Muscle layer of duodenum (tissue), 2 donors: ENCODE data around the gene MMP7.
"Not testable (repeated sequence)": the region's sequence is repeated elsewhere in the genome, so short reads cannot be mapped to it uniquely, and the experiment has no call there.

Experiments
- H3K27ac ChIP-seq: one replicate; pipeline ENCODE4 v1.7.0; 2013; ENCODE audit warnings: mild to moderate bottlenecking, low read length
- H3K27me3 ChIP-seq: one replicate; pipeline ENCODE4 v1.7.0; 2013; ENCODE audit warnings: low read depth, mild to moderate bottlenecking, control low read depth, low read length
- H3K36me3 ChIP-seq, 2 donors: one replicate each; pipeline ENCODE4 v1.7.0; 2013; ENCODE audit warnings: low read length in 2 of 2, control low read depth in 1 of 2, mild to moderate bottlenecking in 1 of 2; ENCODE audit not compliant: insufficient read depth in 2 of 2, control insufficient read depth in 1 of 2
- H3K4me1 ChIP-seq, 2 donors: one replicate each; pipeline ENCODE4 v1.7.0; 2013; ENCODE audit warnings: low read length in 2 of 2, mild to moderate bottlenecking in 2 of 2, control low read depth in 1 of 2, moderate library complexity in 1 of 2; ENCODE audit not compliant: insufficient read depth in 2 of 2, control insufficient read depth in 1 of 2
- H3K4me3 ChIP-seq, 2 donors: one replicate each; pipeline ENCODE4 v1.7.0; 2013; ENCODE audit warnings: low read length in 2 of 2, low read depth in 1 of 2, mild to moderate bottlenecking in 1 of 2
- H3K9me3 ChIP-seq, 2 donors: one replicate each; pipeline ENCODE4 v1.7.0; 2013; ENCODE audit warnings: low read length in 2 of 2, control low read depth in 1 of 2, mild to moderate bottlenecking in 1 of 2; ENCODE audit not compliant: control insufficient read depth in 1 of 2
- donor health status: healthy.

The MMP7 gene

GRCh38 chr11:102516179-102516578, 14.4 kb downstream of the MMP7 start:
- no peaks in the 10 kb centered on the region for H3K27me3 ChIP-seq
- H3K27ac ChIP-seq, result no peak overlapping the region
- no peaks in the 10 kb centered on the region for H3K36me3 ChIP-seq
- no peaks in the 10 kb centered on the region for H3K9me3 ChIP-seq
- peaks cover 0 to 6% of the 10 kb centered on the region in 2 donors for H3K4me1 ChIP-seq
- H3K4me3 ChIP-seq, result no peak overlapping the region

GRCh38 chr11:102513869-102514268, 16.7 kb downstream of the MMP7 start:
- H3K4me1 ChIP-seq, result peaks cover 0 to 12% of the 10 kb centered on the region in 2 donors
- H3K9me3 ChIP-seq, result no peaks in the 10 kb centered on the region
- H3K27ac ChIP-seq, result no peak overlapping the region
- no peaks in the 10 kb centered on the region for H3K36me3 ChIP-seq
- no peak overlapping the region for H3K4me3 ChIP-seq
- H3K27me3 ChIP-seq, result no peaks in the 10 kb centered on the region

- H3K4me3 ChIP-seq, result no peak overlapping the region
- H3K36me3 ChIP-seq, result no peaks in the 10 kb centered on the region
- H3K9me3 ChIP-seq, result no peaks in the 10 kb centered on the region
- H3K4me1 ChIP-seq, result peaks cover 0 to 12% of the 10 kb centered on the region in 2 donors
- H3K27ac ChIP-seq, result no peak overlapping the region
- no peaks in the 10 kb centered on the region for H3K27me3 ChIP-seq
Observed at GRCh38 chr11:102510439-102511135, 20.0 kb downstream of the MMP7 start.

GRCh38 chr11:102502831-102503230, 27.7 kb downstream of the MMP7 start:
- not testable (repeated sequence) for H3K4me1 ChIP-seq, H3K36me3 ChIP-seq, H3K27me3 ChIP-seq, H3K9me3 ChIP-seq, H3K27ac ChIP-seq, H3K4me3 ChIP-seq

GRCh38 chr11:102500829-102501228, 29.7 kb downstream of the MMP7 start:
- Histone ChIP-seq H3K27me3 (no peaks in the 10 kb centered on the region), H3K4me1 (peaks cover 0 to 4% of the 10 kb centered on the region in 2 donors), H3K36me3 (no peaks in the 10 kb centered on the region), H3K9me3 (no peaks in the 10 kb centered on the region), H3K27ac (no peak overlapping the region), H3K4me3 (no peak overlapping the region)

GRCh38 chr11:102499931-102500330, 30.6 kb downstream of the MMP7 start:
- H3K27ac ChIP-seq, result no peak overlapping the region
- H3K9me3 ChIP-seq, result no peaks in the 10 kb centered on the region
- no peaks in the 10 kb centered on the region for H3K36me3 ChIP-seq
- peaks cover 0 to 4% of the 10 kb centered on the region in 2 donors for H3K4me1 ChIP-seq
- H3K27me3 ChIP-seq, result no peaks in the 10 kb centered on the region
- H3K4me3 ChIP-seq, result no peak overlapping the region

- Histone ChIP-seq H3K27me3 (no peaks in the 10 kb centered on the region), H3K4me3 (no peak overlapping the region), H3K27ac (no peak overlapping the region), H3K36me3 (no peaks in the 10 kb centered on the region), H3K4me1 (peaks cover 0 to 4% of the 10 kb centered on the region in 2 donors), H3K9me3 (no peaks in the 10 kb centered on the region)
Observed at GRCh38 chr11:102499151-102499550, 31.4 kb downstream of the MMP7 start.

- Histone ChIP-seq H3K4me1 (peaks cover 0 to 4% of the 10 kb centered on the region in 2 donors), H3K27ac (no peak overlapping the region), H3K9me3 (no peaks in the 10 kb centered on the region), H3K36me3 (no peaks in the 10 kb centered on the region), H3K4me3 (no peak overlapping the region), H3K27me3 (no peaks in the 10 kb centered on the region)
Observed at GRCh38 chr11:102497061-102497460, 33.5 kb downstream of the MMP7 start.

- Histone ChIP-seq H3K27ac (no peak overlapping the region), H3K27me3 (no peaks in the 10 kb centered on the region), H3K4me1 (peaks cover 0 to 4% of the 10 kb centered on the region in 2 donors), H3K4me3 (no peak overlapping the region), H3K36me3 (no peaks in the 10 kb centered on the region), H3K9me3 (no peaks in the 10 kb centered on the region)
Observed at GRCh38 chr11:102495161-102496042, 35.1 kb downstream of the MMP7 start.

- H3K27me3 ChIP-seq, result no peaks in the 10 kb centered on the region
- H3K27ac ChIP-seq, result no peak overlapping the region
- no peaks in the 10 kb centered on the region for H3K4me1 ChIP-seq
- H3K9me3 ChIP-seq, result no peaks in the 10 kb centered on the region
- no peak overlapping the region for H3K4me3 ChIP-seq
- H3K36me3 ChIP-seq, result no peaks in the 10 kb centered on the region
Observed at GRCh38 chr11:102494216-102494615, 36.3 kb downstream of the MMP7 start.

- no peaks in the 10 kb centered on the region for H3K36me3 ChIP-seq
- H3K27me3 ChIP-seq, result no peaks in the 10 kb centered on the region
- no peak overlapping the region for H3K4me3 ChIP-seq
- H3K9me3 ChIP-seq, result no peaks in the 10 kb centered on the region
- no peak overlapping the region for H3K27ac ChIP-seq
- no peaks in the 10 kb centered on the region for H3K4me1 ChIP-seq
Observed at GRCh38 chr11:102493524-102493923, 37.0 kb downstream of the MMP7 start.
